Subcutaneous abdominal adipose tissue (tissue), 5 donors: ENCODE measurements around the gene MAP2.
A peak's percentile ranks its signal among the peaks of the same experiment; 100 is the strongest.

Experiments
- H3K27ac ChIP-seq: one replicate; pipeline ENCODE4 v1.7.0; 2013; ENCODE audit warnings: low read depth, mild to moderate bottlenecking, inconsistent platforms, low read length, moderate library complexity
- H3K27me3 ChIP-seq, 5 donors: one replicate each; pipeline ENCODE4 v1.7.0; 2013; ENCODE audit warnings: low read length in 5 of 5, inconsistent platforms in 1 of 5; ENCODE audit not compliant: control insufficient read depth in 5 of 5, insufficient read depth in 4 of 5
- H3K36me3 ChIP-seq, 5 donors: one replicate each; pipeline ENCODE4 v1.7.0; 2013; ENCODE audit warnings: low read length in 5 of 5; ENCODE audit not compliant: control insufficient read depth in 5 of 5, insufficient read depth in 5 of 5
- H3K4me1 ChIP-seq, 5 donors: one replicate each; pipeline ENCODE4 v1.7.0; 2013; ENCODE audit warnings: low read length in 5 of 5, mild to moderate bottlenecking in 3 of 5, moderate library complexity in 1 of 5; ENCODE audit not compliant: control insufficient read depth in 5 of 5, insufficient read depth in 5 of 5
- H3K4me3 ChIP-seq, 5 donors: one replicate each; pipeline ENCODE4 v1.7.0; 2013; ENCODE audit warnings: low read length in 5 of 5, low read depth in 1 of 5
- H3K9ac ChIP-seq, 5 donors: one replicate each; pipeline ENCODE4 v1.7.0; 2013; ENCODE audit warnings: low read length in 5 of 5, mild to moderate bottlenecking in 4 of 5, moderate library complexity in 3 of 5
- H3K9me3 ChIP-seq, 5 donors: one replicate each; pipeline ENCODE4 v1.7.0; 2013; ENCODE audit warnings: low read length in 5 of 5; ENCODE audit not compliant: control insufficient read depth in 5 of 5
- donor health status: healthy.
- donor health status: healthy.
- donor health status: healthy.
- donor health status: healthy.
- donor health status: healthy.

Gene MAP2

GRCh38 chr2:209496586-209496982, 72.7 kb downstream of the MAP2 start:
- Histone ChIP-seq H3K4me3 (no peak overlapping the region), H3K27ac (peak overlapping the region; percentile 67), H3K27me3 (no peaks in the 10 kb centered on the region), H3K36me3 (no peaks in the 10 kb centered on the region), H3K9ac (no peak overlapping the region), H3K4me1 (peaks cover 0 to 10% (median 0%) of the 10 kb centered on the region in 5 donors), H3K9me3 (peaks cover 2 to 14% (median 11%) of the 10 kb centered on the region in 5 donors)

GRCh38 chr2:209498614-209499013, 74.8 kb downstream of the MAP2 start:
- no peaks in the 10 kb centered on the region for H3K27me3 ChIP-seq
- peak overlapping the region in 1 of 5 donors; percentile 7 for H3K4me3 ChIP-seq
- peaks cover 0 to 10% (median 0%) of the 10 kb centered on the region in 5 donors for H3K4me1 ChIP-seq
- H3K27ac ChIP-seq: no peak overlapping the region
- no peaks in the 10 kb centered on the region for H3K36me3 ChIP-seq
- no peak overlapping the region for H3K9ac ChIP-seq
- H3K9me3 ChIP-seq: peaks cover 2 to 14% (median 11%) of the 10 kb centered on the region in 5 donors

- no peak overlapping the region for H3K27ac ChIP-seq
- H3K9ac ChIP-seq: no peak overlapping the region
- H3K4me3 ChIP-seq: no peak overlapping the region
- no peaks in the 10 kb centered on the region for H3K36me3 ChIP-seq
- H3K9me3 ChIP-seq: peaks cover 2 to 14% (median 11%) of the 10 kb centered on the region in 5 donors
- H3K4me1 ChIP-seq: peaks cover 0 to 10% (median 0%) of the 10 kb centered on the region in 5 donors
- no peaks in the 10 kb centered on the region for H3K27me3 ChIP-seq
These were observed 75.2 kb downstream of the MAP2 start for GRCh38 chr2:209499069-209499468.

GRCh38 chr2:209501579-209501978, 77.7 kb downstream of the MAP2 start:
- H3K9ac ChIP-seq: no peak overlapping the region
- no peaks in the 10 kb centered on the region for H3K27me3 ChIP-seq
- peaks cover 0 to 4% (median 0%) of the 10 kb centered on the region in 5 donors for H3K4me1 ChIP-seq
- H3K9me3 ChIP-seq: peaks cover 2 to 14% (median 11%) of the 10 kb centered on the region in 5 donors
- H3K36me3 ChIP-seq: no peaks in the 10 kb centered on the region
- H3K4me3 ChIP-seq: no peak overlapping the region
- H3K27ac ChIP-seq: no peak overlapping the region

- Histone ChIP-seq H3K4me3 (no peak overlapping the region), H3K27ac (no peak overlapping the region), H3K27me3 (no peaks in the 10 kb centered on the region), H3K9ac (no peak overlapping the region), H3K36me3 (no peaks in the 10 kb centered on the region), H3K4me1 (no peaks in the 10 kb centered on the region), H3K9me3 (no peaks in the 10 kb centered on the region)
These were observed 81.6 kb downstream of the MAP2 start for GRCh38 chr2:209505410-209505809.

GRCh38 chr2:209508255-209508654, 84.4 kb downstream of the MAP2 start:
- H3K36me3 ChIP-seq: no peaks in the 10 kb centered on the region
- H3K27me3 ChIP-seq: no peaks in the 10 kb centered on the region
- H3K4me3 ChIP-seq: no peak overlapping the region
- no peak overlapping the region for H3K27ac ChIP-seq
- no peaks in the 10 kb centered on the region for H3K9me3 ChIP-seq
- peaks cover 0 to 4% (median 0%) of the 10 kb centered on the region in 5 donors for H3K4me1 ChIP-seq
- H3K9ac ChIP-seq: no peak overlapping the region

GRCh38 chr2:209511637-209512036, 87.8 kb downstream of the MAP2 start:
- Histone ChIP-seq H3K4me3 (no peak overlapping the region), H3K27ac (no peak overlapping the region), H3K36me3 (no peaks in the 10 kb centered on the region), H3K4me1 (peaks cover 0 to 4% (median 0%) of the 10 kb centered on the region in 5 donors), H3K9ac (no peak overlapping the region), H3K9me3 (no peaks in the 10 kb centered on the region), H3K27me3 (no peaks in the 10 kb centered on the region)

- Histone ChIP-seq H3K27me3 (no peaks in the 10 kb centered on the region), H3K9me3 (no peaks in the 10 kb centered on the region), H3K4me1 (peaks cover 0 to 4% (median 0%) of the 10 kb centered on the region in 5 donors), H3K4me3 (no peak overlapping the region), H3K9ac (no peak overlapping the region), H3K36me3 (no peaks in the 10 kb centered on the region), H3K27ac (no peak overlapping the region)
These were observed 89.1 kb downstream of the MAP2 start for GRCh38 chr2:209512971-209513370.

GRCh38 chr2:209517436-209517835, 93.6 kb downstream of the MAP2 start:
- peaks cover 0 to 4% (median 0%) of the 10 kb centered on the region in 5 donors for H3K4me1 ChIP-seq
- H3K27ac ChIP-seq: no peak overlapping the region
- H3K4me3 ChIP-seq: no peak overlapping the region
- H3K9ac ChIP-seq: no peak overlapping the region
- H3K9me3 ChIP-seq: no peaks in the 10 kb centered on the region
- no peaks in the 10 kb centered on the region for H3K27me3 ChIP-seq
- H3K36me3 ChIP-seq: no peaks in the 10 kb centered on the region

- H3K36me3 ChIP-seq: no peaks in the 10 kb centered on the region
- no peak overlapping the region for H3K9ac ChIP-seq
- H3K9me3 ChIP-seq: no peaks in the 10 kb centered on the region
- H3K27ac ChIP-seq: no peak overlapping the region
- H3K27me3 ChIP-seq: no peaks in the 10 kb centered on the region
- no peak overlapping the region for H3K4me3 ChIP-seq
- no peaks in the 10 kb centered on the region for H3K4me1 ChIP-seq
These were observed 95.4 kb downstream of the MAP2 start for GRCh38 chr2:209519271-209519670.

GRCh38 chr2:209519906-209520305, 96.1 kb downstream of the MAP2 start:
- no peak overlapping the region for H3K27ac ChIP-seq
- H3K4me3 ChIP-seq: no peak overlapping the region
- no peak overlapping the region for H3K9ac ChIP-seq
- no peaks in the 10 kb centered on the region for H3K9me3 ChIP-seq
- no peaks in the 10 kb centered on the region for H3K36me3 ChIP-seq
- no peaks in the 10 kb centered on the region for H3K27me3 ChIP-seq
- H3K4me1 ChIP-seq: no peaks in the 10 kb centered on the region
